Breast epithelium (tissue), 4 donors: ENCODE data around the gene PPP2R3A. TPM values are rescaled to one million over a fixed set of nuclear protein-coding genes. Genes with fewer than 3 reads are reported as not detected.

Source experiments
- DNase-seq, 2 donors: peaks; one replicate each; pipeline ENCODE4 v3.0.0-alpha.2; 2019; ENCODE audit warnings: low spot score in 2 of 2
- H3K27ac ChIP-seq, 2 donors: fragments of 200-600 bp; sonication (generic) in 1 of 2; one replicate each; pipeline ENCODE4 v1.5.1; 2016 to 2019; ENCODE audit warnings: mild to moderate bottlenecking in 1 of 2
- H3K27me3 ChIP-seq, 2 donors: fragments of 200-600 bp; sonication (generic) in 1 of 2; one replicate each; pipeline versions ENCODE4 v1.5.1 to v1.6.0; 2017 to 2019; ENCODE audit warnings: control low read depth in 1 of 2, mild to moderate bottlenecking in 1 of 2
- H3K36me3 ChIP-seq: fragments of 200-600 bp; one replicate; pipeline ENCODE4 v1.5.1; 2019
- H3K4me1 ChIP-seq, 2 donors: fragments of 200-600 bp; sonication (generic); one replicate each; pipeline ENCODE4 v1.5.1; 2016 to 2019; ENCODE audit warnings: control low read depth in 1 of 2
- H3K4me3 ChIP-seq, 3 donors: fragments of 200-600 bp; sonication (generic); 1 replicate in 2 of 3; 2 replicates in 1 of 3; pipeline ENCODE4 v1.5.1; 2016 to 2019; ENCODE audit warnings: mild to moderate bottlenecking in 3 of 3, moderate library complexity in 2 of 3
- H3K9me3 ChIP-seq, 2 donors: fragments of 200-600 bp; sonication (generic) in 1 of 2; one replicate each; pipeline ENCODE4 v1.5.1; 2016 to 2019; ENCODE audit warnings: control low read depth in 1 of 2
- POLR2A ChIP-seq: fragments of 450-650 bp; IDR thresholded peaks from one replicate; pipeline ENCODE4 v1.6.1; 2016; ENCODE audit warnings: antibody characterized with exemption, mild to moderate bottlenecking, moderate library complexity
- POLR2AphosphoS5 ChIP-seq, 3 donors: sonication (generic); formaldehyde crosslinking; IDR thresholded peaks; one replicate each; pipeline ENCODE4 v1.6.1; 2017; ENCODE audit warnings: antibody characterized with exemption in 3 of 3
- intact Hi-C: fragments of 100-400 bp; cut with DNase I; formaldehyde crosslinking; loops from one replicate; pipeline ENCODE4 v1.15.1; 2023; ENCODE audit warnings: low total_unique reads
- total RNA-seq, 3 donors: library from RNA; depleted of rRNA; stranded (reverse); fragments of >200 nt; gene quantifications; one replicate each; pipeline ENCODE4 v1.1.0, GENCODE V29; 2016
- TF ChIP-seq, protein P1 (sequence below), 3 donors: fragments of 450-650 bp; IDR thresholded peaks; one replicate each; pipeline ENCODE4 v1.5.1; 2016 to 2017; ENCODE audit warnings: antibody characterized with exemption in 3 of 3, mild to moderate bottlenecking in 3 of 3, moderate library complexity in 3 of 3

PPP2R3A gene
- 10 to 100 TPM; 10.4 to 43.6 (median 20.6) TPM for total RNA-seq

- Histone ChIP-seq H3K36me3 (no peaks in the 10 kb centered on the region), H3K27me3 (no peaks in the 10 kb centered on the region), H3K9me3 (peaks cover 7% of the 10 kb centered on the region in 2 donors), H3K4me3 (peak within 1 kb of the TSS; percentile 77 to 82 (median 81)), H3K27ac (peak within 1 kb of the TSS; percentile 92 to 96), H3K4me1 (peaks cover 0 to 5% of the 10 kb centered on the region in 2 donors)
- TF ChIP-seq, protein P1, sequence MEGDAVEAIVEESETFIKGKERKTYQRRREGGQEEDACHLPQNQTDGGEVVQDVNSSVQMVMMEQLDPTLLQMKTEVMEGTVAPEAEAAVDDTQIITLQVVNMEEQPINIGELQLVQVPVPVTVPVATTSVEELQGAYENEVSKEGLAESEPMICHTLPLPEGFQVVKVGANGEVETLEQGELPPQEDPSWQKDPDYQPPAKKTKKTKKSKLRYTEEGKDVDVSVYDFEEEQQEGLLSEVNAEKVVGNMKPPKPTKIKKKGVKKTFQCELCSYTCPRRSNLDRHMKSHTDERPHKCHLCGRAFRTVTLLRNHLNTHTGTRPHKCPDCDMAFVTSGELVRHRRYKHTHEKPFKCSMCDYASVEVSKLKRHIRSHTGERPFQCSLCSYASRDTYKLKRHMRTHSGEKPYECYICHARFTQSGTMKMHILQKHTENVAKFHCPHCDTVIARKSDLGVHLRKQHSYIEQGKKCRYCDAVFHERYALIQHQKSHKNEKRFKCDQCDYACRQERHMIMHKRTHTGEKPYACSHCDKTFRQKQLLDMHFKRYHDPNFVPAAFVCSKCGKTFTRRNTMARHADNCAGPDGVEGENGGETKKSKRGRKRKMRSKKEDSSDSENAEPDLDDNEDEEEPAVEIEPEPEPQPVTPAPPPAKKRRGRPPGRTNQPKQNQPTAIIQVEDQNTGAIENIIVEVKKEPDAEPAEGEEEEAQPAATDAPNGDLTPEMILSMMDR (IDR thresholded peaks at IDR 0.05), result no peak
- TF ChIP-seq POLR2A, result peak; percentile 48
- peak in 1 of 3 donors; percentile 70 for TF ChIP-seq POLR2AphosphoS5 (IDR thresholded peaks at IDR 0.05)
- intact Hi-C loops, result no loop called here
- peak; percentile 79 to 81 for DNase-seq
These were observed at the start of gene PPP2R3A for GRCh38 chr3:135965506-135966270. PPP2R3A (plus strand) TSS chr3:135965728; CDS start chr3:136001499, 35,771 bp downstream.

DNA sequence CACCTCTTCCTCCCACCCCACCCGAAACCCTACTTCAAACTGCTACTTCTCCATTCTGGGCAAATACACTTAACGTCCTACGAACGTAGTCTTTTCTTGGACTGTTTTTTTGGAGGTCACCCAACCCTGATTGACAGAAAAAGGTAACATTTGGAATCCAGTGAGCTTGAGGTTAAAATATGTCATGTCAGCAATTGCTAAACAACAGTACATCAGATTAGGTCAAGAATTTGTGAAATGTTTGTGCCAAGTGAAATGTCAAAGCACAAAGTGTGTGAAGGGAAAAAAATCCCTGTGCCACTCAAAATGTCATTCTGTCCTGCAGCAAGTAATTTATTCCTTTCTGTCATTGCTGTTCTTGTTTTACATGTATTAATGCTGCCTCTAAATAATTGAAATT is 49.2 kb upstream of the PPP2R3A start:
- Histone ChIP-seq H3K36me3 (no peaks in the 10 kb centered on the region), H3K9me3 (no peaks in the 10 kb centered on the region), H3K4me3 (no peak overlapping the region), H3K27me3 (no peaks in the 10 kb centered on the region), H3K27ac (no peak overlapping the region), H3K4me1 (no peaks in the 10 kb centered on the region)
- intact Hi-C loops, result no loop called here
- DNase-seq, result no peak
- no peak for TF ChIP-seq POLR2AphosphoS5 (IDR thresholded peaks at IDR 0.05)
- TF ChIP-seq, protein P1 (IDR thresholded peaks at IDR 0.05), result no peak
- TF ChIP-seq POLR2A, result no peak

- intact Hi-C loops, result no loop called here
These were observed 48.5 kb upstream of the PPP2R3A start for GRCh38 chr3:135917076-135917475.

DNA sequence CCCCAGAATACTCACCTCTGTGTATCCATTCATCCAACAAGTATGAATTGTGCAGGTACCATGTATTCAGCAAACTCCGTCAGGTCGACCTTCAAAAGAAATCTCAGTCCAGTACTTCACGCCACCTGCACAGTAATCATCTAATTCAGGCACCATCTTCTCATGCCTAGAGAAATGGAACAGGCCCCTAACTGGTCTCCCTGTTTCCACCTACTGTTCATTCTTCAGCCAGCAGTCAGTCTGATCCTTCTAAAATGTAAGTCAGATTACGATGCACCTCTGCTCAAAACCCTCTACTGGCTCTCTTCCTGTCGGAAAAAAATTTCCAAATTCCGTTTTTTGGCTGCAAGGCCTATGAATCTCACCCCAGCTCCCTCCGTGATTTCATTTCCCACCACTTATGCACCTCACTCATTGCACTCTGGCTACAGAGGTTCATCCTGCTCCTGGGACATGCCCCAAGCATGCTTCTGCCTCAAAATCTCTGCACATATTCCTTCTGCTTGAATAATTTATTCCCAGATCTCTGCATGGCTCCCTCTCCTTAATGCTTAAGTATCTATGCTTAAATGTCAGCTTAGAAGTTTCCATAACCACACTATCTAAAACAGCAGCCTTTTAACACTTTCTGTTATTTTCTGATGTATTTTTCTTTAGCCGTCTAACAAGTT is 47.5 kb upstream of the PPP2R3A start:
- Histone ChIP-seq H3K9me3 (no peaks in the 10 kb centered on the region), H3K27ac (no peak overlapping the region), H3K4me1 (no peaks in the 10 kb centered on the region), H3K36me3 (no peaks in the 10 kb centered on the region), H3K4me3 (no peak overlapping the region), H3K27me3 (no peaks in the 10 kb centered on the region)
- intact Hi-C loops, result no loop called here
- no peak for TF ChIP-seq POLR2A
- TF ChIP-seq POLR2AphosphoS5 (IDR thresholded peaks at IDR 0.05), result no peak
- TF ChIP-seq, protein P1 (IDR thresholded peaks at IDR 0.05), result no peak
- DNase-seq, result no peak

More at GRCh38 chr3:135917076-135917475, 48.5 kb upstream of the PPP2R3A start:
- TF ChIP-seq POLR2AphosphoS5 (IDR thresholded peaks at IDR 0.05), result no peak
- TF ChIP-seq, protein P1 (IDR thresholded peaks at IDR 0.05), result no peak
- TF ChIP-seq POLR2A, result no peak
- no peak for DNase-seq
- Histone ChIP-seq H3K4me3 (no peak overlapping the region), H3K27ac (no peak overlapping the region), H3K36me3 (no peaks in the 10 kb centered on the region), H3K27me3 (no peaks in the 10 kb centered on the region), H3K4me1 (no peaks in the 10 kb centered on the region), H3K9me3 (no peaks in the 10 kb centered on the region)

GRCh38 chr3:135918600-135918999 is 46.9 kb upstream of the PPP2R3A start:
- no peak for TF ChIP-seq POLR2AphosphoS5 (IDR thresholded peaks at IDR 0.05)
- TF ChIP-seq POLR2A, result no peak
- TF ChIP-seq, protein P1 (IDR thresholded peaks at IDR 0.05), result peak in 2 of 3 donors; percentile 27 to 40
- H3K4me1 ChIP-seq, result no peaks in the 10 kb centered on the region
- DNase-seq, result no peak
- intact Hi-C loops, result no loop called here
- H3K9me3 ChIP-seq, result no peaks in the 10 kb centered on the region
- H3K36me3 ChIP-seq, result no peaks in the 10 kb centered on the region
- H3K27ac ChIP-seq, result no peak overlapping the region
- H3K27me3 ChIP-seq, result no peaks in the 10 kb centered on the region
- no peak overlapping the region for H3K4me3 ChIP-seq
